Measurements from ENCODE around the gene GMIP.
"Not testable (repeated sequence)": the region's sequence is repeated elsewhere in the genome, so short reads cannot be mapped to it uniquely, and the experiment has no call there.

DNA sequence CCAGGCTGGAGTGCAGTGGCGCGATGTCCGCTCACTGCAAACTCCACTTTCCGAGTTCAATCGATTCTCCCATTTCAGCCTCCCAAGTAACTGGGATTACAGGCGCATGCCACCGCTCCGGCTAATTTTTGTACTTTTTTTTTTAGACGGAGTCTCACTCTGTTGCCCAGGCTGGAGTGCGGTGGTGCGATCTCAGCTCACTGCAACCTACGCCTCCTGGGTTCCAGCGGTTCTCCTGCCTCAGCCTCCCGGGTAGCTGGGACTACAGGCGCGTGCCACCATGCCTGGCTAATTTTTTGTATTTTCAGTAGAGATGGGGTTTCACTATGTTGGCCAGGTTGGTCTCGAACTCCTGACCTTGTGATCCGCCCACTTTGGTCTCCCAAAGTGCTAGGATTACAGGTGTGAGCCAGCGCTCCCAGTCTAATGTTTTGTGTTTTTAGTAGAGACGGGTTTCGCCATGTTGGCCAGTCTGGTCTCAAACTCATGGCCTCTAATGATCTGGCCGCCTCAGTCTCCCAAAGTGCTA, 22.0 kb upstream of the GMIP start:
- TF ChIP-seq, protein P1, sequence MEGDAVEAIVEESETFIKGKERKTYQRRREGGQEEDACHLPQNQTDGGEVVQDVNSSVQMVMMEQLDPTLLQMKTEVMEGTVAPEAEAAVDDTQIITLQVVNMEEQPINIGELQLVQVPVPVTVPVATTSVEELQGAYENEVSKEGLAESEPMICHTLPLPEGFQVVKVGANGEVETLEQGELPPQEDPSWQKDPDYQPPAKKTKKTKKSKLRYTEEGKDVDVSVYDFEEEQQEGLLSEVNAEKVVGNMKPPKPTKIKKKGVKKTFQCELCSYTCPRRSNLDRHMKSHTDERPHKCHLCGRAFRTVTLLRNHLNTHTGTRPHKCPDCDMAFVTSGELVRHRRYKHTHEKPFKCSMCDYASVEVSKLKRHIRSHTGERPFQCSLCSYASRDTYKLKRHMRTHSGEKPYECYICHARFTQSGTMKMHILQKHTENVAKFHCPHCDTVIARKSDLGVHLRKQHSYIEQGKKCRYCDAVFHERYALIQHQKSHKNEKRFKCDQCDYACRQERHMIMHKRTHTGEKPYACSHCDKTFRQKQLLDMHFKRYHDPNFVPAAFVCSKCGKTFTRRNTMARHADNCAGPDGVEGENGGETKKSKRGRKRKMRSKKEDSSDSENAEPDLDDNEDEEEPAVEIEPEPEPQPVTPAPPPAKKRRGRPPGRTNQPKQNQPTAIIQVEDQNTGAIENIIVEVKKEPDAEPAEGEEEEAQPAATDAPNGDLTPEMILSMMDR (IDR thresholded peaks at IDR 0.05) = not testable (repeated sequence)
- TF ChIP-seq POLR2AphosphoS5 (IDR thresholded peaks at IDR 0.05); POLR2A (IDR thresholded peaks at IDR 0.05; ENCODE audit: low read depth): not testable (repeated sequence)

Data from esophagus muscularis mucosa (tissue), 3 donors.